Right lobe of liver (tissue), 6 donors: Measurements from ENCODE around the gene LSS. TPM values are rescaled to one million over a fixed set of nuclear protein-coding genes. Genes with fewer than 3 reads are reported as not detected.

ENCODE experiments used
- ATAC-seq, 4 donors: fragments of 200-7000 bp; cut with Tn5 transposase; one replicate each; pipeline ENCODE4 v1.9.1; 2020; ENCODE audit warnings: mild to moderate bottlenecking in 4 of 4, moderate library complexity in 4 of 4
- DNase-seq, 3 donors: peaks; one replicate each; pipeline ENCODE4 v3.0.0-alpha.2; 2020
- H3K27ac ChIP-seq, 3 donors: fragments of 200-600 bp; one replicate each; pipeline ENCODE4 v1.8.0; 2022
- H3K27me3 ChIP-seq, 2 donors: fragments of 200-600 bp; one replicate each; pipeline ENCODE4 v1.8.0; 2022
- H3K36me3 ChIP-seq, 4 donors: fragments of 200-600 bp; sonication (generic) in 1 of 4; one replicate each; pipeline versions ENCODE4 v1.5.1 to v1.8.0; 2017 to 2022; ENCODE audit warnings: control low read depth in 1 of 4
- H3K4me1 ChIP-seq, 4 donors: fragments of 200-600 bp; sonication (generic) in 1 of 4; one replicate each; pipeline versions ENCODE4 v1.5.1 to v1.8.0; 2017 to 2022; ENCODE audit warnings: control low read depth in 1 of 4
- H3K4me3 ChIP-seq, 3 donors: fragments of 200-600 bp; one replicate each; pipeline ENCODE4 v1.8.0; 2022
- H3K9me3 ChIP-seq, 4 donors: fragments of 200-600 bp; sonication (generic) in 1 of 4; one replicate each; pipeline versions ENCODE4 v1.5.1 to v1.8.0; 2017 to 2022; ENCODE audit warnings: control low read depth in 1 of 4
- POLR2A ChIP-seq: fragments of 450-650 bp; IDR thresholded peaks from one replicate; pipeline ENCODE4 v1.6.1; 2017; ENCODE audit warnings: antibody characterized with exemption, mild to moderate bottlenecking
- WGBS: methylation state at CpG from one replicate; pipeline ENCODE4 v1.1.6; 2018; ENCODE audit warnings: low coverage, low lambda C conversion rate; ENCODE audit not compliant: insufficient coverage; ENCODE audit errors: missing lambda C conversion rate; 5-methylcytosine and 5-hydroxymethylcytosine counted together
- intact Hi-C, 2 donors: fragments of 100-400 bp; cut with DNase I; formaldehyde crosslinking; loops; one replicate each; pipeline versions ENCODE4 v1.11.2 to v1.14.1; 2022
- total RNA-seq, 6 experiments: library from RNA; depleted of rRNA in 2 of 6; stranded (reverse); fragments of >200 nt in 2 of 6; fragmentation: NEBNext Ultra II Directional in 3 of 6; extraction: Animal tissue kit (Norgen Biotek cat#: 25700) in 3 of 6; gene quantifications; one replicate each; pipeline versions ENCODE4 v1.1.0 to v1.2.4, GENCODE V29; 2016 to 2023
- TF ChIP-seq, protein P1 (sequence below), 4 donors: fragments of 200-600 bp in 3 of 4; fragments of 450-650 bp in 1 of 4; IDR thresholded peaks; one replicate each; pipeline versions ENCODE4 v1.5.1 to v1.8.0; 2016 to 2022; ENCODE audit warnings: antibody characterized with exemption in 4 of 4, mild to moderate bottlenecking in 2 of 4
- donor health status: DM: no; HTN: yes; CAD: no.
- donor health status: DM: no; HTN: no; CAD: no.
- donor health status: DM: no; HTN: no; CAD: no.
- donor health status: DM: no; HTN: yes; CAD: no.
- donor health status: DM: no; HTN: yes; CAD: no.

Gene LSS
- total RNA-seq, 6 experiments from 2014 or later: 37.0 to 103 (median 59.6) TPM

DNA sequence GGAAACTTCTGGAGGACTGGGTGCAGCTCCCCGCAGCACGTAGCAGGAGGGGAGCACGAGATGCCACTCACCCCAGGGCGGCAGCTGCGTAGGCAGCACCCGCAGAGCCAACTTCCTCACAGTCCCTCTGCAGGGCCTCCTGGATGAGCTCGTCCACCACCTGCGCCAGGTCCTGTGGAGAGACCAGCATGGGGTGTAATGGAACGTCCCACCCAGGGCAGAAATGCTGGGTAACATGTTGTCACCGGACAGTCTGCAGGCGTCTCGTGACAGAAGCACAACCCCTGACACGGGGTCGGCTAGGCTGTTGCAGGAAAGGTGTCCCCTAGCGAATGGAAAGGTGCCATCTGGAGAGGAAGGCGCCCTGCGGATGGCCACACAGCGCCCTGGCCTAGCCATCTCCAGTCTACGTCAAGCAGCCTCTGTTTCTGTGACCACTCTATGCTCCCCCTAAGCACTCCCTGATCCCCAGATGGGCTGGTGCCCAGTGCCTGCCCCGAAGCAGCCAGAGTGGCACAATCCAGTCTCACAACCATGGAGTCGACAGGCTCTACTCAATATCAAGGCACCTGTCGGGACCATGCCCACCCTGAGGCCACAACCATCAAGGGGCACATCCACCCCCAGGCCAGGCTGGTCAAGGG lies 35.6 kb upstream of the LSS start:
- no peak for TF ChIP-seq POLR2A
- TF ChIP-seq, protein P1, sequence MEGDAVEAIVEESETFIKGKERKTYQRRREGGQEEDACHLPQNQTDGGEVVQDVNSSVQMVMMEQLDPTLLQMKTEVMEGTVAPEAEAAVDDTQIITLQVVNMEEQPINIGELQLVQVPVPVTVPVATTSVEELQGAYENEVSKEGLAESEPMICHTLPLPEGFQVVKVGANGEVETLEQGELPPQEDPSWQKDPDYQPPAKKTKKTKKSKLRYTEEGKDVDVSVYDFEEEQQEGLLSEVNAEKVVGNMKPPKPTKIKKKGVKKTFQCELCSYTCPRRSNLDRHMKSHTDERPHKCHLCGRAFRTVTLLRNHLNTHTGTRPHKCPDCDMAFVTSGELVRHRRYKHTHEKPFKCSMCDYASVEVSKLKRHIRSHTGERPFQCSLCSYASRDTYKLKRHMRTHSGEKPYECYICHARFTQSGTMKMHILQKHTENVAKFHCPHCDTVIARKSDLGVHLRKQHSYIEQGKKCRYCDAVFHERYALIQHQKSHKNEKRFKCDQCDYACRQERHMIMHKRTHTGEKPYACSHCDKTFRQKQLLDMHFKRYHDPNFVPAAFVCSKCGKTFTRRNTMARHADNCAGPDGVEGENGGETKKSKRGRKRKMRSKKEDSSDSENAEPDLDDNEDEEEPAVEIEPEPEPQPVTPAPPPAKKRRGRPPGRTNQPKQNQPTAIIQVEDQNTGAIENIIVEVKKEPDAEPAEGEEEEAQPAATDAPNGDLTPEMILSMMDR (IDR thresholded peaks at IDR 0.05): no peak
- Histone ChIP-seq H3K4me1 (no peaks in the 10 kb centered on the region), H3K27me3 (no peaks in the 10 kb centered on the region), H3K36me3 (peaks cover 0 to 85% (median 31%) of the 10 kb centered on the region in 4 donors), H3K27ac (no peak overlapping the region), H3K9me3 (no peaks in the 10 kb centered on the region), H3K4me3 (no peak overlapping the region)
- WGBS: 90% methylated on average over 4 of the region's 22 CpGs
- DNase-seq: no peak
- intact Hi-C loops: no loop called here
- peak in 2 of 4 donors; percentile 10 to 17 for ATAC-seq

DNA sequence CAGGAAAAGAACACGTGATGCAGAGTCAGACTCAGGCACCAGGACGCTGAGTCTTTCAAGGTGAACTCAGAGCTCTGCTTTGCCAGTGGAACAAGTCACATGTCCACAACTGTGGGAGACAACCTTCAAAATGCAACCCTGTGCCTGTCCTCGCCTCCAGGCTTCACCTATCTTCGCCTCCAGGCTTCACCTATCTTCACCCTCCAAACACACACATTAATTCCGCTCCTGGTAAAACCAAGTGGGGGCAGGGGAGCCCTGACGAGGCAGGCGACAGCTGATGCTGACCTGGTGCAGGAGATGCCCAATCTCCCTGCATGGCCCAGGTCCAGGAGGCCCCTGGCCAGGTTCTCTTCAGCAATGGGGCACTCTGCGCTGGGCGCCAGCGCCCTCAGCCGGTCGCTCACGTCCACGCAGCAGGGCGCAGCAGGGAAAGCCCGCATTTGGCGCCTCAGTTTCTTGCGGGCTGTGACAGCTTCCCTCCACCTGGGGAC lies 28.0 kb upstream of the LSS start:
- H3K27me3 ChIP-seq: no peaks in the 10 kb centered on the region
- 96% methylated on average over 16 of the region's 18 CpGs for WGBS
- no peaks in the 10 kb centered on the region for H3K4me1 ChIP-seq
- H3K9me3 ChIP-seq: no peaks in the 10 kb centered on the region
- H3K4me3 ChIP-seq: no peak overlapping the region
- peak in 1 of 4 donors; percentile 8 for ATAC-seq
- H3K36me3 ChIP-seq: peaks cover 0 to 91% (median 56%) of the 10 kb centered on the region in 4 donors
- no peak for TF ChIP-seq POLR2A
- TF ChIP-seq, protein P1 (IDR thresholded peaks at IDR 0.05): no peak
- H3K27ac ChIP-seq: no peak overlapping the region
- DNase-seq: no peak
- intact Hi-C loops: no loop called here

DNA sequence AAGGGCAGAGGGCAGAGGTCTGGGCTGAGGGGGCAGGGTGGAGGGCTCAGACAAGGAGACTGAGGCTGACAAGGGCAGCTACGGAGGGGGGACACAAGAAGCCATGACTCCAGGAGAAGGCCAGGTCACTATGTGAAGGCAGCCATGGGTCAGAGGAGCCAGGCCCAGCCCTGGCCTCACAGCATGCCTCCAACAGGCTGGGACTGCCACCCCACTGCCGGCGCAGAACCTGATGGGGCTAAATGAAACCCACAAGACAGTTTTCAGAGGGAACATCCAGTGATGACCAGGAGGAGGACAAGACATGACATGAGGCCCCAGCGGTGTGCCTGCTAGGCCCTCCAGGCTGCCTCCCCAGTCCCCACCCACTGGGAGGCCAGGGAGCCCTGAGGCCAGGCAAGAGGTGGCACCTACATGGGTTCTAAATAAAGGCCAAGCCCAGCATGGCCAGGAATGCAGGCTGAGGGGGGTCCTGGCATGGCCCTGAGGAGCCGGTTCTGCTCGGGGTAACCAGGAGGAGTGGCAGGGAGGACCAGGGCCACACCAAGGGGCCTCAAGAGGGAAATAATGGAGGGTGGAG lies 27.3 kb upstream of the LSS start:
- ATAC-seq: peak in 1 of 4 donors; percentile 26
- no peak for TF ChIP-seq POLR2A
- TF ChIP-seq, protein P1 (IDR thresholded peaks at IDR 0.05): no peak
- H3K4me3 ChIP-seq: no peak overlapping the region
- intact Hi-C loops: no loop called here
- no peak for DNase-seq
- H3K4me1 ChIP-seq: no peaks in the 10 kb centered on the region
- no peaks in the 10 kb centered on the region for H3K9me3 ChIP-seq
- H3K27me3 ChIP-seq: no peaks in the 10 kb centered on the region
- H3K36me3 ChIP-seq: peaks cover 0 to 92% (median 56%) of the 10 kb centered on the region in 4 donors
- no peak overlapping the region for H3K27ac ChIP-seq
- WGBS: 80% methylated on average over 1 of the region's 6 CpGs

DNA sequence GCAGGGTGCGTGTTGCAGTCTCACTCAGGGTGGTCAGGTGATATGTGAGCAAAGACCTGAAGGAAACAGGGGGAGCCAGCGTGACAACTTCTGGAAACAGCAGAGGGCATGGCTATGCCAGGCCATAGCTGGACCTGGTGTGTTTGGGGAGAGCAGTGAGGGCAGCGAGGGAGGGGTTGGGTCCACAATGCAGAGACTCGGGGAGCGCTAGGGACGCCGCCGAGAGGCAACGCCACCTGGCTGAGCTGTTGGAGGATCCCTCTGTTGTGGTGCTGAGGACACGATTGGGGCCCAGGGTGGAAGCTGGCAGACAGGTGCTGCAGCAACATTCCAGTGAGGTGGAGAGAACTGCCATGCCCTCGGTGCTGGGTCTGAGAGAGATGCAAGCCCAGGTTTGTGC lies 26.6 kb upstream of the LSS start:
- Histone ChIP-seq H3K9me3 (no peaks in the 10 kb centered on the region), H3K27ac (no peak overlapping the region), H3K4me1 (no peaks in the 10 kb centered on the region), H3K4me3 (no peak overlapping the region), H3K36me3 (peaks cover 0 to 92% (median 57%) of the 10 kb centered on the region in 4 donors), H3K27me3 (no peaks in the 10 kb centered on the region)
- WGBS: 86% methylated on average over 8 of the region's 11 CpGs
- no peak for ATAC-seq
- intact Hi-C loops: no loop called here
- no peak for DNase-seq
- TF ChIP-seq POLR2A: no peak
- TF ChIP-seq, protein P1 (IDR thresholded peaks at IDR 0.05): no peak
